Measurements from ENCODE around the gene RAB40AL. TPM values are rescaled to one million over a fixed set of nuclear protein-coding genes. Genes with fewer than 3 reads are reported as not detected.
"Not testable (repeated sequence)": the region's sequence is repeated elsewhere in the genome, so short reads cannot be mapped to it uniquely, and the experiment has no call there.

Gene RAB40AL, protein sequence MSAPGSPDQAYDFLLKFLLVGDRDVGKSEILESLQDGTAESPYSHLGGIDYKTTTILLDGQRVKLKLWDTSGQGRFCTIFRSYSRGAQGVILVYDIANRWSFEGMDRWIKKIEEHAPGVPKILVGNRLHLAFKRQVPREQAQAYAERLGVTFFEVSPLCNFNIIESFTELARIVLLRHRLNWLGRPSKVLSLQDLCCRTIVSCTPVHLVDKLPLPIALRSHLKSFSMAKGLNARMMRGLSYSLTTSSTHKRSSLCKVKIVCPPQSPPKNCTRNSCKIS
- total RNA-seq: 0.63 TPM

DNA sequence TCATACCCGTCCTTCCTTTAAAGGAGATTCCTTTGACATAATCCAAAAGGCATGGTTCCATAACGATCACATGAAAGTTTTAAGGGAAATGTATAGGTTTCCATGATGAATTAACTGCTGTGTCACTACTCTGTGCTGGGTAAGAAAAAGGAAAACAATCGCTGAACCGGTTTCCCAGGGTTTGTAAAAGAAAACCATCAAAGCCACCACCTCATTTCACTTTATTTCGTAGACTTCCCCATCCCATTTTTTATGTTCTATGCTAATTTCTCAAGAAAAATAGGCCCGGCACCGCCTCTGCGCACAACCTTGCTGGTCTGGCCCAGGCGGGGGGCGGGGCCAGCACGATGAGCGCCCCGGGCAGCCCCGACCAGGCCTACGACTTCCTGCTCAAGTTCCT is at the start of gene RAB40AL:
RAB40AL (plus strand) TSS at position 301 of the 400 bp plus-strand sequence; CDS start at position 348, 47 bp downstream.
- not testable (repeated sequence) for DNase-seq (ENCODE audit: low spot score)

DNA sequence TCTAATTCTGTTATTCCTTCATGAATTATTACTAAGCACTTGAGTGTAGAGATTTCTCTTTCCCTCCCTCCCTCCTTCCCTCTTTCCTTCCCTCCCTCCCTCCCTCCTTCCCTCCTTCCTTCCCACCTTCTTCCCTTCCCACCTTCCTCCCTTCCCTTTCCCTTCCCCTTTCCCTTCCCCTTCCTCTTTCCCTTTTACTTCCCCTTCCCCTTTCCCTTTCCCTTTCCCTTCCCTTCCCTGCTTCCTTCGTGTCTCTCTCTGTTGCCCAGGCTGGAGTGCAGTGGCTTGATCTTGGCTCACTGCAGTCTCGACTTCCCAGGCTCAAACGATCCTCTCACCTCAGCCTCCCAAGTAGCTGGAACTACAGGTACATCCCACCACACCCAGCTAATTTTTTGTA is 49.4 kb upstream of the RAB40AL start:
- DNase-seq (ENCODE audit: low spot score): no peak

DNA sequence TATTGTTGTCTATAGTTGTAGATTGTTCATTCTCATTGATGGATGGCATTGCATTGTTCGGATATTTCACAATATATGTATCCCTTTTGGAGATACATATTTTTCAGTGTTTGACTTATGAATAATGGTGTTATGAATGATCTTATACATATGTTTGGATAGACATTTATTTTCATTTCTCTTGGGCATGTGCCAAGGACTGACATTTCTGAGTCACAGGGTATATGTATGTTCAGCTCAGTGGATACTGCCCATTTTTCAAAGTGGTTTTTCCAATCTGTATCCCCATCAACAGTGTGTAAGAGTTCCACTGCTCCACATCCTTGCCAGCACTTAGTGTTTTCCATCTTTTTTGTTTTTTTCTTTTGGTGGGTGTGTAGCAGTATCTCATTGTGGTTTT is 45.0 kb upstream of the RAB40AL start:
- DNase-seq (ENCODE audit: low spot score): no peak

DNA sequence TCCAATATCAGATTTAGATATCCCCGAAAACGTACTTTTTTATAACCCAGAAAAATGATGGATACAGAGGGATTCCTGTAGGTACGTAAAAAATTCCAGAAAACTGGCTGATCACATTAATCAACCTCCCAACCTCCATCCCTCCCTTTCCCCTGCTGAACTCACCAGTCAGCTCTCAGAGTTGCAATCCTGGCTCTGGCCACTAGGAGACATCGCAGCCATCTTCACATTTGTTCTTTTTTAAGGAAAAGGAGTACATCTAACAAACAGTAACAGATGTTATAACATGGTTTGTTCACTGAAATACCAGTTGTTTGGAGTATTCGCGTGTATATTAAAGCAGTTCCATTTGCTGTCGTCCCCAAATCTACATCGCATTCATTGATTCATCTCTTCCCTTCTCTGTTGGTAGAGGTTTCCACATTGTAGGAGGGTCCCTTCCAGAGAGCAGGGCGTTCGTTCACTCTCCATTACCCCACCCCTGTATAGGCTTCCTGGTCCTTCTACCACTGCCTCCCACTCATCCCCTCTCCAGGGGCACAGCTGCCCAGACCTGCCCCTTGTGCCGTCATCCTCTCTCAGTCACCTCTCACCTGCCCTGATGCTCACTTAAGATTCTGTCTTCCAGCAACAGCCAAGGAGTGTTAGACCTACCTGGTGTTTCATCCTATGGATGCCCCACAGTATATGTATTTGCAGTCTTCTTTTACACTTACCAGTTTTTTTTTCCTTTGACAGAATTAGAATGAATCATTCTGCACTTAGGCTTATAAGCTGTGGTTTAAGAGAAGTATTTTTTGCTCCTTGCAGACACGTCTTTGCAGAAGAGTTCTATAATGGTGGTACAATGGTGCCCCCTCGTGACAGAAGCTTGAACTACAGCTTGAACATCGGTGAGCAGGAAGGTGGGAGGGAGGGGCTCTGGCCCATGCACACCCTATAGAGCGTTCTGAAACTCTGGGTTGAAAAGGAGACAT is 36.8 kb upstream of the RAB40AL start:
- peak; percentile 66 for DNase-seq (ENCODE audit: low spot score)

DNA sequence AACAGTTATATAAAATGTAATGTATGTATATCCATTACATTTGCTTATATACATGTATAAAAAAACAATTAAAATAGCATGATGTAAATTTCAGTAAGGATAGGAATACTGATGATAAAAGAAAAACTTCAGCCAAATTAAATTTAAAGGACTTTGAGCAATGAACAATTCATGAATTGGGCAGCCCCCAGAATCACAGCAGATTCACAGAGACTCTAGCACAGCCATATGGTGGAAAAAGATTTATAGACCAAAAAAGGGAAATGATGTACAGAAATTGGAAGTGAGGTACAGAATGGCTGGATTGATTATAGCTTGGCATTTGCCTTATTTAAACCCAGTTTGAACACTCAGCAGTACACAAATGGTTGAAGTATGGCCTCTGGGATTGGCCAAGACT is 34.7 kb upstream of the RAB40AL start:
- DNase-seq (ENCODE audit: low spot score): no peak

DNA sequence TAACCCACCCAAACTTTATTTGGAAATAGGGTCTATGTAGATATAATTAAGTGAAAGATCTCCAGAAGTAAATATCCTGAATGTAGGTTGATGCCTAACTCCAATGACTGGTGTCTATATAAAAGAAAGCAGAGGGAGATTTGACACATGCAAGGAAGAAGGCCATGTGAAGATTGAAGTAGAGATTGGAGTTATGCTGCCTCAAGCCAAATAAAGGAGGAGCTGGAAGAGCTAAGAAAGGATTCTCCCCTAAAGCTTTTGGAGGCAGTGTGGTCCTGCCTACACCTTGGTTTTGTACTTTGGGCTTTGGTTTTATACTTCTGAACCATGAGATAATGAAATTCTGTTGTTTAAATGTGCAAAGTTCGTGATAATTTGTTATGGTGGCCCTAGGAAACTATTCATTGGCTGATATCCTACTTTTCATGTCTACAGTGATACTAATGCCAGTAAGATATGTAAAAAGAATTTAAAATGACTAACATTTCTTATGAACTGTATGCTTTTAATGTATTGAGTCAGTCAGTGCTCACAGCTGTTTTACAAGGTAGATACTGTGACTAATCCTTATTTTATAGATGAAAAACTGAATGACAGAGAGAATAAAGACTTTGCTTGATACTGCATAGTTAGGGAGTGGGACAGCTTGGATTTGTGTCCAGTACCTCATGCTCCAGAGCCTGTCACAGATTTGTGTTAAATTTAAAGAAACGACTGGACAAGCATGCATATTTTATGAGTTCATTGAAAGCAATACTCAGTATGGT is 5.9 kb upstream of the RAB40AL start:
- DNase-seq (ENCODE audit: low spot score): no peak

DNA sequence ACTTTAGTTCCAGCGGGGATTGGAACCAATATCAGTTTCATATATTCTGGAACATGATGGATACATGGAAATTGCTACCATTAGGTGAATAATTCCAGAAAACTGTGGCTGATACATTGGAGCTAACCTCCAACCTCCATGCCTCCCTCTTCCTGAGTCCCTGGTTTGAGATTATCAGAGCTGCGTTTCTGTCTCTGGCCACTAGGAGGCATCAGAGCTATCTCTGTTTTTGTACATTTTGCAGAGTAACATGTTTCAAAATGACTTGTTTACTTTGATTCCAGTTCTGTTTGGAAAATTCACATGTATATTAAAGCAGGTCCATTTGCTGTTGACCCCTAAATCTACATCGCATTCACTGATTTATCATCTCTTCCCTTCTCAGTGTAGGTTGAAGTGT is 2.4 kb upstream of the RAB40AL start:
- peak; percentile 14 for DNase-seq (ENCODE audit: low spot score)

DNA sequence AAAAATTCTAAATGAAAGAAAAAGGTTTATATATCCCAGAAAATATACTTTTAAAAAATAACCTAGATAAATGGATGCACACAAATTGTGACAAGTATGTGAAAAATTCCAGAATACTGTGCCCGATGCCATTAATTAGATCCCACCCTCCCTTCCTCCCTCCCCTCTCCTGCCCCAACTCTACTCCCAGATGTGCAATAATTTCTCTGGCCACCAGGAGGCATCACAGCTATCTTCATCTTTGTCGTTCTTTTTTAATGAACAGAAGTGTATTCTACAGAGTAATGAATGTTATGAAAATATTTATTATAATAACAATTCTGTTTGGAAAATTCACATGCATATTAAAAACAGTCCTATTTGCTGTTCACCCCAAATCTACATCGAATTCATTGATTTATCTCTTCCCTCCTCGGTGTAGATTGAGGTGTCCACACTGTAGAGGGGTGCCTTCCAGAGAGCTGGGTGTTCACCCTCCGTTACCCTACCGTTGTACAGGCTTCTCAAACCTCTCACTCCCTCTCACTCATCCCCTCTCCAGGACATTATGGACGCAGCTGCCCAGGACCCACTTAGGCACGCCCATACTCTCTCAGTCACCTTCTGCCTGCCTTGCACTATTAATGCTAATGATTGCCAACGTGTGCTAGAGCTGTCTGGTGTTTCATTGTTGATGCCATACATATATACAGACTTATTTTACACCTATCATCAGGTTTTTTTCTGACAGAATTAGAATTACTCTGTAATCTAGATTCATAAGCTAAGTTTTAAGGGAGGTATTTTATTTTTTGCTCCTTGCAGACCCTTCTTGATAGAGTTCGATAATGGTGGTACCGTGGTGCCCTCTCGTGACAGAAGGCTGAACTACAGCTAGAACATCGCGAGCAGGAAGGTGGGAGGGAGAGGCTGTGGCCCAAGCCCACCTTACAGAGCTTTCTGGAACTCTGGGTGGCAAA is 14.1 kb downstream of the RAB40AL start:
- DNase-seq (ENCODE audit: low spot score): peak; percentile 57

DNA sequence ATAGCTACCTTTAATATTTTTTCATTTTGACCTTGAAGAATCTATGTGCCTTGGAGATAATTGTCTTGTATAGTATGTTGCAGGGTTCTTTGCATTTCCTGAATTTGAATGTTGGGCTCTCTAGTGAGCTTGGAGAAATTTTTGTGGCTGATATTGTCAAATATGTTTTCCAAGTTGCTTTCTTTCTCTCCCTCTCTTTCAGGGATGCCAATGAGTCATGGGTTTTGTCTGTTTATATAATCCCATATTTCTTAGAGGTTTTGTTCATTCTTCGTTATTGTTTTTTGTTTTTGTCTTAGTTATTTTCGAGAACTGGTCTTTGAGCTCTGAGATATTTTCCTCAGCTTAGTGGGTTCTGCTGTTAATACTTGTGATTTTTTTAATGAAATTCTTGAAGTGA is 20.7 kb downstream of the RAB40AL start:
- no peak for DNase-seq (ENCODE audit: low spot score)

DNA sequence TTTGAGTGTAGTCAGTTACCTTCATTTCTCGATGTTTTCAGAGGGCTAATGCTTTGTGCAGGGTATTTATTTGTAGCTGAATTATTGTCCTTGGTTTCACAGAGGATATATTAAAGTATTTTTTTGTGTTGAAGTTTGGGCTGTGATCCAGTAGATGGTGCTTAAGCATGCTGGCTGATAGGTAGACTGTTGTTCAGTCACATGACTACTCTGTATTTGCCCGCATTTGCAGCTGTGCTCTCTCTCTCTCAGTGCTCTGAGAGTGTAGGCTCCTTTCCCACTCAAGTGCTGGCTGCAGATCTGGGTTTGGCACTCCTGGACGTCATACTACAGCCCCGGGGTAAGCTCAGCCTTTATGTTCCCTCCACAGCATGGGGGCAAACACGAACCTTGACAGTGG is 21.7 kb downstream of the RAB40AL start:
- no peak for DNase-seq (ENCODE audit: low spot score)

DNA sequence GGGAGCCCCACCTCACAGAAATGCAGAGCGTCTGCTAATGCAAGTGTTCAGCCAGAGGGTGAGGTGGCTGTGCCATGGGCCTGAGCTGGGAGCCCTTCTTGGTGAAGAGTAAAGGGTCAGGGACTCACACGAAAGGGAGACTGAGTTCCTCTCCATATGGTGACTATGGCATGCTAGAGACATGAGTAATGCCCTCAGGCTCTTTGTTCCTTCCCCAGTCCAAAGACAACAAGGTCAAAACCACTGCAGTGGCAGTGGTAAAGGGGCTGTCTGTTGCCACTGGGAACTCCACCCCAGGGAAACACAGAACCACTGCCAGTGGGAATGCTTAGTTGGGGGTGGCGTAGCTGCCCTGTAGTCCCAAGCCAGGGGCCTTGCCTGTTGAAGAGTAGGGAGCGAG is 22.4 kb downstream of the RAB40AL start:
- no peak for DNase-seq (ENCODE audit: low spot score)

DNA sequence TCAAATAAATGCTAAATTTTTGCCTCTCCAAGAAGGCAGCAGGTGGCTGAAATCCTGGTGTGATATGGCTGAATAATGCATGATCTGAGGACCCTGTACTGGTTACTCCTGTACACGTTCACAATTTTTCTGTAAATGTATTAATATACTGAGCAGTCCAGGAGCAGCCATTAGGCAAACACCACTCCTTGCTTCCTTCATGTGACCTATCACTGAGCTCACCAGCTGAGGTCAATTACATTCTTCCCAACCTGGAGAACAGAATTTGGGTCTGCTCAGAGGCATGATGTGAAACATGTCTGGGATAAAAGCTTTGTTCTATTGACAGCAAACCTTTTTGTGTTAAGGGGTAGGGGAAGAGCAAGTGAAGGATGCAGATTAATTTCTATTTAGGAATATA is 26.9 kb downstream of the RAB40AL start:
- DNase-seq (ENCODE audit: low spot score): no peak

DNA sequence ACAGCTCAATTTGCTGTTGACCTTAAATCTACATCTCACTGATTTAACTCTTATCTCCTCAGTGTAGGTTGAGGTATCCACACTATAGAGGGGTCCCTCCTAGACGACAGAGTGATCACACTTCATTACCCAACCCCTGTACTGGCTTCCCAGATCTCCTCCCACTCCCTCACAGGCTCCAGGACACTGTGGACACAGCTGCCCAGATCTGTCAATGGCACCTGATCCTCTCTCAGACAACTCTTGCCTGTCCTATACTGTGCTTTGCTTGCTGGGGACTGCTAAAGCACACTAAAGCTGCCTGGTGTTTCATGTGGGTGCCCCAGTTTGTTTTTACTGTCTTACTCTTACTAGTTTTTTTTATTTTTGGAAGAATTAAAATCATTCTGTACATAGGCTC is 27.9 kb downstream of the RAB40AL start:
- no peak for DNase-seq (ENCODE audit: low spot score)

DNA sequence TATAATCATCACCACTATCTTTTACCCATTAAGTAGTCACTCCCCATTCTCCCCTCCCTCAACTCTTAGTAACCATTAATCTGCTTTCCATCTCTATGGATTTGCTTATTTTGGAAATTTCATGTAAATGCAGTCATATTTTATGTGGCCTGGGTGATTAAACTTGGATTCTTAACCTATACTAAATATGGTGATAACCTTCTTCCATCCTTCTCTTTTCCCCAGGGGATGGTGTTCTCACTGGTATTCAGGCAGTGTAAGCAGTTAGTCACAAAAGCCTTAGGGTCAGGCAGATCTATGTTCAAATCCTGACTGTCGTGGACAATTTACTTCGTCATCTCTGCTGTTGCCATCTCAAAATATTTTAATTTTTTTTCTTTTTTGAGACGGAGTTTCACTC is 29.6 kb downstream of the RAB40AL start:
- no peak for DNase-seq (ENCODE audit: low spot score)

DNA sequence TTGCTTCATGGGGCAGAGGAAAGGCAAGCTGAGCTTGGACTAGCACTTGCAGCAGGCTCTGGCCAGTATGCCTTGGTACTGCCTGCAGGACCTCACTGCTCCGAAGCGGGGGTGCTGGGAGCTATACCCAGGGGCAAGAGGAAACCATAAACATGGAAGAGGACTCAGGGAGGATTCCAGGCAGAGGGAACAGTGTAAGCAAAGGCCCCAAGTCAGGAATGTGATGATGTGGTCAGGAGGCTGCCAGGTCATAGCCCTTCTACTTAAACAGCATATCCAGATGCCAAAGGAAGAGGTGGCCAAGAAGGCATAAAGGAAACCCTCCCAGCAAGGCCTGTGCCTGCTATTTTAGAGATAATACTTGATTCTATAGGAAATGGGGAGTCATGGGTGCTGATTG is 31.1 kb downstream of the RAB40AL start:
- DNase-seq (ENCODE audit: low spot score): no peak

DNA sequence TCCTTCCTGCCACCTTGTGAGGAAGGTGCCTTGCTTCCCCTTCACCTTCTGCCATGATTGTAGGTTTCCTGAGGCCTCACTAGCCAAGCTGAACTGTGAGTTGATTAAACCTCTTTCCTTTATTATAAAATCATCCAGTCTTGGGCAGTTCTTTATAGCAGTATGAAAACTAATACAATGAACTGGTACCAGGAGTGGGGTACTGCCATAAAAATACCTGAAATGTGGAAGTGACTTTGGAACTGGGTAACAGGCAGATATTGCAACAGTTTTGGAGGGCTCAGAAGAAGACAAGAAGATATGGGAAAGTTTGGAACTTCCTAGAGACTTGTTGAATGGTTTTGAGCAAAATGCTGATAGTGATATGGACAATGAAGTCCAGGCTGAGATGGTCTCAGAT is 34.5 kb downstream of the RAB40AL start:
- not testable (repeated sequence) for DNase-seq (ENCODE audit: low spot score)

DNA sequence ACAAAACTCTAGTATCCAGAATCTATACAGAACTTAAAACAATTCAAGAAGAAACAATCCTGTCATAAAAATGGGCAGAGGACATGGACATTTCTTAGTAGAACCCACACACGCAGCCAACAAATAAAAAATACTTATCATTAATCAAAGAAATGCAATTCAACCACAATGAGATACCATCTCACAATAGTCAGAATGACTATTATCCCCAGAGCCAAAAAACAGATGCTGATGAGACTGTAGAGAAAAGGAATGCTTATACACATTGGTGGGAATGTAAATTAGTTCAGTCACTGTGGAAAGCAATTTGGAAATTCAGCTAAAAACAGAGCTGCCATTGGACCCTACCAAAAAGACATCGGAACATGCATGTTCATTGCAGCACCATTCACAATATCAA is 37.9 kb downstream of the RAB40AL start:
- no peak for DNase-seq (ENCODE audit: low spot score)

DNA sequence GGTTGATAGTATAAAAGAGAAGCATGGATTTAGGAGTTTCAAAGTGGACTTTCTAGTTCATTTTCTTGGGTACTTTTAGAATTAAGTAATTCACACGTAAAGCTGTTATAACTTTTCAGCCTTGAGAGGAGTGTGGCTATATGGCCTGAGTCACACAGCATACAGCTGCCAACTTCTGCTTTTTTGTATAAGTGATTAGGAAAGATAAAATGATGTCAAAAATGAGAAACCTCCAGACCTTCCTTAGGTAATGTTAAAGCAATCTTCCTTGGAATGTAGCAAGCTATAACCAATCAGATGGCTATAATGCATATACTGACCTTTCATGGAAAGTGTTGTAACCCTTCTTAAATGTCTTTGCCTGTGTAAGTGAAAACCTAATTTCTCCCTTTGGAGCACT is 39.2 kb downstream of the RAB40AL start:
- DNase-seq (ENCODE audit: low spot score): no peak

DNA sequence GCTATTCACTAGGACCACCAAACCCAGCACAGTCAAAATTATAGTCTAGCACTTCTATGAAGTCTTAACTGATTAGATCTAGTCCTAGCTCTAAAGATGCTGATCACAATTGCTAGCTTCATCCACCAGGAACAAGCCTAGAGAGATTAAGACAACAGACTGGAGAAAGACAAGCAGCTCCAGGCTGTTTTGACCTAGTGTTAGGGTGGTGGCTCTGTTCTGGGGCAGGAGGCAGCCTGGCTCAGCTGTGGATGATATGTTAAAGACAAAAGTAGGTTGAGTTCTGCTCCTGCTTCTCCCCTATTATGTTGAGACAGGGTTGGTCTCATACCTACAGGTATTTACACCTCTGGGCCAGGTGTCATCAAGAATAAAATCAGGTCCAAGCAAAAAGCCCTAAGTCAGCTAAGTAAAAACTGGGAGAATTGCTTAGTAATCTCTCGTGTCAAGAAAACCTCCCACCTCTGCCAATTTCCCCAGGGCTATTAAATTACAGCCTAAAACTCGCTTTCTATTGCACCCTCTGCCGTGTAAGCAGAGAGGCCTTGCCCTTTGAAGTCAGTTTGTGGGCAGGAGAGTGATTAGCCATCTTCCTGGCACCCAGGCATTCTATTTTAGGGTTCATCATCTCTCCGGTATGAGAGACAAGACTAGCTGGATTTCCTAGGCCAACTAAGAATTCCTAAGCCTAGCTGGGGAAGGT is 39.9 kb downstream of the RAB40AL start:
- no peak for DNase-seq (ENCODE audit: low spot score)

DNA sequence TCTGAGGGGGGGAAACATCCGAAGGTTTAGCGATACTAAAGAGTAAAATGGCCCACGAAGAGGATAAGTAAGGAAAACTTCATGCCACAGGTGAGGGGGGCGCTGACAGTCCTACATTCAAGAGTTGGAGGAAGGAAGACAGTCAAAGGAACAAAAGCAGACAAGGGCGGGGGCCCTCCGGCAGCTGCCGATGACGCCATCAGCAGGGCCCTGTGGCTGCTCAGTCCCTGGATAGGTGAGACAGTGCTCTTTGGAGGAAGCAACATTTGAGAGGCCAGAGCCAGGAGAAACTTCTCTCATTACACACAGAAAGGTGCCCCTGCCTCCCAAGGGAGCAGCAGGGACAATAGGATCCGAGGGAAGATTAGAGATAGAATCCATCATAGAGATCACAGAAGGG is 41.5 kb downstream of the RAB40AL start:
- DNase-seq (ENCODE audit: low spot score): no peak
